HG02870 (cell line): ENCODE measurements around the gene MGAT4C.
"Not testable (repeated sequence)": the region's sequence is repeated elsewhere in the genome, so short reads cannot be mapped to it uniquely, and the experiment has no call there.

Source experiments
- ATAC-seq: cut with Tn5 transposase; IDR thresholded peaks from one replicate; pipeline ENCODE4 v1.9.1; 2021; ENCODE audit warnings: mild to moderate bottlenecking, moderate library complexity; ENCODE audit not compliant: unreplicated experiment

Gene MGAT4C

DNA sequence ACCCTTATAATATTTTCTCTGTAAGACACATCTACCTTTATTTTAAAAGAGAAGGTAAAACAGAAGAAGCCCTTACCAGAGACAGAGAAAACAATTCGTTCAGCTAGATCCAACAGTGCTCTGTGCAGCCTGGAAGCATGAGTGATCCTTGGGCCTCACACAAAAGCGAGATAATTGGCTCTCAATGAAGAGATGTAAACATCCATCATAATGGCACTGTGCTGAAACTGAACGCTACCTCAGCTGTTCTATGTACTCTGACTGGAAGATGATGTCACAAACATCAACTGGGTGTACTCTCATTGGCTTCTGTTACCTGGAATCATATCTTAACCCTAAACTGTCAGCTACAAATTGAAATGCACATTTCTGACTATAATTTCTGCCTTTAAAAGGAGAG is at the start of gene MGAT4C:
MGAT4C (minus strand) TSS at position 229 of the 400 bp plus-strand sequence.
- no peak for ATAC-seq

GRCh38 chr12:86296396-86296795 is 40.2 kb upstream of the MGAT4C start:
- not testable (repeated sequence) for ATAC-seq

DNA sequence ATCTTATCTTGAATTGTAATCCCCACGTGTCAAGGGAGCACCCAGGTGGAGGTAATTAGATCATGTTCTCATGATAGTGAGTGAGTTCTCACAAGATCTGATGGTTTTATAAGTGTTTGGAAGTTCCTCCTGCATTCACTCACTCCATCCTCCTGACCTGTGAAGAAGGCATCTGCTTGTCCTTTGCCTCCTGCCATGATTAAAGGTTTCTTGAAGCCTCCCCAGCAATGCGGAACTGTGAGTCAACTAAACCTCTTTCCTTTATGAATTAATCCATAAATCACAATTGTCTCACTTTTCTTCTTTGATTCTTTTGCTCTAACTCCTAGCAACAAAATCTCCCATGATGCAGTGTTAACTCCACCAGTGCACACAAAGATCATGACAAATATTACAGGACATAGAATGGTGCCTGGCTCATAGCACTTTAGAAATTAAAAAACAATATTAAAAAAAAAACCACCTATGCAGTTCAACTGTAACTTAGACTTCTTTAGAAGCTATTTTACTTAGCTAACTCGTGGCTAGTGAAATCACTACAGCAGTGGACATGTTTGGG is 37.6 kb upstream of the MGAT4C start:
- no peak for ATAC-seq

DNA sequence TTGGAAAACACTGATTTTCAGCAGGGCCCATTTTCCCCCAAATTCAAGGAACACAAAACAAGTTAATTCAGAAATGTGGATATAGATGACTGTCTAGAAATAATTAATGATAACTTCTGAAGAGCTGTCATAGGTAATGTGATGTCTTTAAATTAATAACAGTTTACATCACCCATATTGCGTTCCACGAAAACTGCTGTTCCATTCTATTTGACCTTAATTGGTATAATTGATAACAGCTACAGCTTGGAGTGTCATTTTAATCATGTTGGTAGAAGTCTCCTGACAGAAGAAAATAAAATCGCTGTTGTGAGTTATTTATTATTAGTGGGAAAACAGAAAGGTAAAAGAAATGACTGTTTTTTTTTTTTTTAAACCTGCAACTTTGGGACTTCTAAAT is 36.3 kb upstream of the MGAT4C start:
- ATAC-seq, result no peak

GRCh38 chr12:86290615-86291014 is 34.4 kb upstream of the MGAT4C start:
- no peak for ATAC-seq

DNA sequence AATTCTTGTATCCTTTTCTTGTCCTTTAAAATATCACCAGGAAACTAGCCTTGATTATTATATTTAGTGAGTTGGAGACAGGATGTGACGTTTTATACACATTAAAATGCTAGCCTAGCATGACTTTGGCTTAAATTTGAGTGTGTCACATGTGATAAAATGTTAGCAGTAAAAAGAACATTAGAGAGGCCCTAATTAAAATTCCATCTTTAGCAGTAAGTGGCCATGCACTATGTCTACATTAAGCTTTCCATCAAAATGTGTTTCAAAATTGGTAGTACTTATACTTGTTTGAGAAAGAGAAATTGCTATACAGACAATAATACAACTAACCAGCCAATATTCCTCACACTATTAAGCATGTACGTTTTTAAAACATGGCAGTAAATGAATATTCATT is 29.9 kb upstream of the MGAT4C start:
- no peak for ATAC-seq

GRCh38 chr12:86283620-86284019 is 27.4 kb upstream of the MGAT4C start:
- ATAC-seq, result no peak

- ATAC-seq, result no peak
These were observed 19.2 kb upstream of the MGAT4C start for GRCh38 chr12:86275356-86275755.

- ATAC-seq, result no peak
These were observed 9.1 kb upstream of the MGAT4C start for GRCh38 chr12:86265329-86265695.

GRCh38 chr12:86264451-86265328 is 8.5 kb upstream of the MGAT4C start:
- ATAC-seq, result no peak

DNA sequence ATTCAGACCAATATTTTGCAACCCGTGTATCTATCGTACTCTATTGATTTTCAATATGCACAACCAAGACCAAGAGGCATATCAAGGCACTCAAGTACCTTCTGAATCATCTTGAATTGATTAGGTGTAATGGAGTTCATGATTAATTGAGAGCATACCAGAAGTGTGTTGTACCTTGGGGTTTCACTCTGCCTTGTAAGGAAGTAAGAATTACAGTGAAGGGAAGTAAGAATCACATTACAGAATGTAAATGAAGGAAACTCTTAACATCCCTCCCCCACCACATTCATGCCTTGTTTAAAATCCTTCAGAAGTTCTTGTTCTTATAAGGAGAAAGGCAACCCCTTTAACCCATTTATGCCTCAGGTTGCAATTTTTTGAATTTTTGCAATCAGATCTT is 5.4 kb upstream of the MGAT4C start:
- ATAC-seq, result no peak

DNA sequence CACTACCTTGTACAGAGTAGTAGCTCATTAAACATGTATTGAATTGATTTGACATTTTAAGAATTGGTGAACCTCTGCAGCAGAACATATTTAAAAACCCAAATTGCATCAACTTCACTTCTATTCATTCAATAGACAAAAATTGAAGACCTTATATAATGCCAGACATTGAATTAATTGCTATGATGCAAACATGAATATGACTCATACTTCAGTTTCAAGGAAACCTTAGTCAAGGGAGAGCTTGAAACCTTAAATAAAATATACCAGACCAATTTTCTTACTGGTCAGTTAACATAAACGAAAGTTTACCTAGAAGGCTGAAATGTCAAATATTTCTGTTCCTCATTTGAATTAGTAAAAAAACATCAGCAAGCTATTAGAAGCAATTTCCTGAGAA is 5.0 kb upstream of the MGAT4C start:
- ATAC-seq, result no peak

GRCh38 chr12:86260183-86260582 is 4.0 kb upstream of the MGAT4C start:
- ATAC-seq, result no peak

- ATAC-seq, result no peak
These were observed 943 bp upstream of the MGAT4C start for GRCh38 chr12:86257134-86257533.

GRCh38 chr12:86254399-86255107 is 1.6 kb downstream of the MGAT4C start:
- no peak for ATAC-seq

GRCh38 chr12:86249851-86250250 is 6.3 kb downstream of the MGAT4C start:
- no peak for ATAC-seq

DNA sequence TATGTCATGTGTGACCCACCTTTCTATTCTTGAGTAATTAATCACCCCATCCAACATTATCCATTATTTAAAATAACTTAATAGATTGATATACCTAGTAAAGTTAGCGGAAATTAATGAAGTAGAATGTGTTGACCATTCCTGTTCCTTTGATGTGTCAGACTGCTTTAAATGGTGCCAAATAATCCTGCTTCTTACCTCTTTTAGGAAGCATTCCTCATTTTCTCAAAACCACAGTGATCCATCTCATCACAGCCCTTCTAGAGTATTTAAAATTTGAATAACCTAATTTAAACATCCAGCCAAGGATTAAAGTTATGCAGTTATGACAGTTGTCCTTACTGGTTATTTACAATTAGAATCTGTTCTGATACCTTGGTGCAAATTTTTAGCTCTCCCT is 6.9 kb downstream of the MGAT4C start:
- no peak for ATAC-seq

DNA sequence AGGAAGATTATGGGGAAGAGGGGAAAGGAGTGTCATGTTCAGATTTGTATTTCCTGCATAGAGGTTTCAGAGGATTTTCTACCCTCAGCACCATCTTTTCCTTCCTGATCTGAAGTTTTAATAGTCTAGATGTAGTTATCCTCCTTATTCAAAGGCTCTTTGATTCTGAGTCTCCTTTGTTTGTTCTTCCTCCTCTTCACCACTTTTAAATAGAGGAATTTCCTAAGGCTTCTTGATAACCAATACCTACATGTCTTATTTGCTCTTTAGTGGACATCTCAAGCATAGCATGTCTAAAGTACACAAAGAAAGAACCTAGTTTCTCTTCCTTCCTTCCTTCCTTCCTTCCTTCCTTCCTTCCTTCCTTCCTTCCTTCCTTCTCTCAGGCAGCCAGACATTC is 8.3 kb downstream of the MGAT4C start:
- no peak for ATAC-seq

DNA sequence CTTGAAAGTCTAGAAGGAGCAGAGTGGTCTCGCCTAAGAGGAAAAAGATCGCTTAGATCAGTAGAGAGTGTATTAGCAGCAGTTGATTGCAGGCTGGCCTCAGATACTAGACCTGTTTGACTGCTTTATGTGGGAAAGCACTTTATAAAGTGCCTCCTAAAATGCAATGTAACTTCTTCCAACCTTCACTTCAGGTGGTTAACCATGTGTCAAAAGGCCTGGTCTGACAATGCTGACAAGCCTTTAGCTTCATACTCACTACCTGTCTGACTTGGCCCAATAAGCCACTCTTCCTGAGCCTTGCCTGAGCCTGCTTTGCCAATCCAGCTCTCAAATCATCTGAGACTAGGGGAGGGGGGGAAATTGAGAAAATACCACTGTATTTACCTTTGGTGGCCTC is 14.6 kb downstream of the MGAT4C start:
- no peak for ATAC-seq

GRCh38 chr12:86234316-86234855 is 21.8 kb downstream of the MGAT4C start:
- ATAC-seq, result no peak

DNA sequence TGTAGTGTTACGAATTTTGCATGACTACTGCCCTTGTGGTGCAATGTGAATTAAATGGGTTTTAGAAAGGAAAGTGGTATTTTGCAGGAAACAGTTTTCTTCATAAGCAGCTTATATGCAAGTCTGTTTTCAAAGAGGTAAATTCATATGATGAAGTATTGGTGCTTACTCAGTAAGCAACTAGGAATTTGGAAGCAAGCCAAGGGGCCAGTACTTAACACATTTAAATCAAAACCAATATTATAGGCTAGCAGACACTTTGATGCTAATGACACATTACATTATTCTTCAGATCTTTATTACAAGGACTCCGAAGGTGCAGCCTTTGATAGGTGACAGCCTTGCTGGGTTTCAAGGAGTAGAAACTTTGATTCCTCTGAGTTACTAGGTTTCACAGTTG is 23.1 kb downstream of the MGAT4C start:
- no peak for ATAC-seq
